Activated T-helper 1 cell treated with anti-CD3 and anti-CD28 coated beads, Interleukin-2, amount 50 U/mL, for 16 hours (primary cell): ENCODE data around the gene GSTA5.
"Not testable (repeated sequence)": the region's sequence is repeated elsewhere in the genome, so short reads cannot be mapped to it uniquely, and the experiment has no call there.

ENCODE experiments used
- DNase-seq, 2 donors: peaks; one replicate each; pipeline ENCODE4 v3.0.0-alpha.2; 2020; ENCODE audit warnings: low read depth in 1 of 2, low spot score in 1 of 2

Gene GSTA5

DNA sequence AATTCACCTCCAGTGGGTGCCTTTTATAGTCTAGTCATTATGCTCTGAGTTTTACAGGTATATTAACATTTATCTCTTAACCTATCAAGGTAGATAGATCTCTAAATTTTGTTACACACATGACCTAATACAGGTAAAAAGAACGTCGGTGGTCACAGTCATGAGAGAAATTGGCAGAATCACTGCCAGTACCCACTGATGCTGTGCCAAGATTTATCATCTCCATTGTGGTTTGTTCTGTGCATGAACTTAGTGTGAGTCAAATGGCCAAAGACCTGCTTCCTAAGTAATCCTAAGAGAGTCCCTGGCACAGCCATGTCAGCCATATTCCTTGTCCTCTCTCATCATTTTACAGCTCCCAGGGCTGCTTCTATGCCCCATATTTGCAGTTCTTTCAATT lies 46.2 kb downstream of the GSTA5 start:
- DNase-seq, result not testable (repeated sequence)

GRCh38 chr6:52790861-52791260 lies 49.8 kb downstream of the GSTA5 start:
- no peak for DNase-seq

DNA sequence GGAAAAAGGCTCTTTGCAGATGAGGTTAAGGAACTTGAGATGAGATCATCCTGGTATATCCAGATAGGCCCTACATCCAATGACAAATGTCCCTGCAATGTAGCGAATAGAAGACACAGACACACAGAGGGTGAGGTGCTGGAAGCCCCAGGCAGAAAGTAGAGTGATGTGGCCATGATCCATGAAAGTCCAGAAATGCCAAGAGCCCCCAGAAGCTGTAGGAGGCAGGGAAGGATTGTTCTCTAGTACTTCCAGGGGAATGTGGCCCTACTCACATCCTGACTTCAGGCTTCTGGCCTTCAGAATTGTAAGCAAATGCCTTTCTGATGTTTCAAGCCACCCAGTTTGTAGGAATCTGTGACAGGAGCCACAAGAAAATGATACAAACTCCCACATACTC lies 51.0 kb downstream of the GSTA5 start:
- not testable (repeated sequence) for DNase-seq

DNA sequence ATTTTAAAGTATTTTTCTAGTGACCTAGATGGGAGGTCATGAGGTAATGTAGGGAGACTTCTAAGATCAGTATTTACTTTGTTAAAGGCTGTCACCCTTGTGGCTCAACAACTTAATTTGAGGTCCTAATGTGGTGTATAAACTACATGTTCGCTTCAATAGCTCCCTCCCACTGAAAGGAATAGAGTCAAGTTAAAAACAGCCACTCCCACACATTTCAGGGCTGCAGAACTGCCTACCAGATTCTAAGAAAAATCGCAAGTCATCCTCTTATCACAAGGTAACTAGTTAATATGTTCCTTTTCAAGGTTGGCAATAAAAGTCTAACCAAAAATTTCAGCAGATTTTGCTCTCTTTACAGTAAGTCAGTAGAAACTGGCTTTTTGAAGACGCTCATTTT lies 52.1 kb downstream of the GSTA5 start:
- DNase-seq, result no peak

- DNase-seq, result no peak
These were observed 52.7 kb downstream of the GSTA5 start for GRCh38 chr6:52787917-52788316.

- no peak for DNase-seq
These were observed 54.2 kb downstream of the GSTA5 start for GRCh38 chr6:52786249-52786956.

- DNase-seq, result not testable (repeated sequence)
These were observed 57.8 kb downstream of the GSTA5 start for GRCh38 chr6:52782696-52783274.

- not testable (repeated sequence) for DNase-seq
These were observed 58.4 kb downstream of the GSTA5 start for GRCh38 chr6:52782209-52782608.
